HG03378 (cell line): ENCODE data around the gene YWHAQ.

Experiments
- ATAC-seq: cut with Tn5 transposase; IDR thresholded peaks from one replicate; pipeline ENCODE4 v1.9.1; 2021; ENCODE audit warnings: mild to moderate bottlenecking, moderate library complexity; ENCODE audit not compliant: unreplicated experiment

YWHAQ gene

GRCh38 chr2:9655441-9656269 is 24.9 kb upstream of the YWHAQ start:
- peak; percentile 41 for ATAC-seq

GRCh38 chr2:9654452-9655100 is 23.8 kb upstream of the YWHAQ start:
- ATAC-seq, result no peak

- ATAC-seq, result no peak
These were observed 22.9 kb upstream of the YWHAQ start for GRCh38 chr2:9653485-9654271.

- ATAC-seq, result no peak
These were observed 22.2 kb upstream of the YWHAQ start for GRCh38 chr2:9652898-9653479.

- no peak for ATAC-seq
These were observed 21.5 kb upstream of the YWHAQ start for GRCh38 chr2:9652267-9652666.

- ATAC-seq, result no peak
These were observed 19.5 kb upstream of the YWHAQ start for GRCh38 chr2:9650119-9650821.

GRCh38 chr2:9649261-9649660 is 18.5 kb upstream of the YWHAQ start:
- no peak for ATAC-seq

GRCh38 chr2:9648821-9649220 is 18.0 kb upstream of the YWHAQ start:
- ATAC-seq, result no peak

GRCh38 chr2:9647884-9648283 is 17.1 kb upstream of the YWHAQ start:
- ATAC-seq, result no peak

GRCh38 chr2:9646196-9647030 is 15.6 kb upstream of the YWHAQ start:
- no peak for ATAC-seq

- ATAC-seq, result no peak
These were observed 13.8 kb upstream of the YWHAQ start for GRCh38 chr2:9644603-9645002.

- no peak for ATAC-seq
These were observed 13.2 kb upstream of the YWHAQ start for GRCh38 chr2:9644021-9644420.

- no peak for ATAC-seq
These were observed 10.8 kb upstream of the YWHAQ start for GRCh38 chr2:9641641-9642040.

- ATAC-seq, result no peak
These were observed 9.8 kb upstream of the YWHAQ start for GRCh38 chr2:9640403-9641104.

GRCh38 chr2:9639740-9640343 is 9.0 kb upstream of the YWHAQ start:
- no peak for ATAC-seq

- no peak for ATAC-seq
These were observed 8.3 kb upstream of the YWHAQ start for GRCh38 chr2:9639000-9639602.

GRCh38 chr2:9638532-9638931 is 7.7 kb upstream of the YWHAQ start:
- ATAC-seq, result no peak

GRCh38 chr2:9637330-9637729 is 6.5 kb upstream of the YWHAQ start:
- ATAC-seq, result no peak
